Pancreas (tissue), 10 donors: ENCODE data around the gene ZNF214. TPM values are rescaled to one million over a fixed set of nuclear protein-coding genes. Genes with fewer than 3 reads are reported as not detected.

Experiments
- ATAC-seq, 4 donors: fragments of 200-7000 bp; cut with Tn5 transposase; one replicate each; pipeline versions ENCODE4 v1.8.0 to v1.9.1; 2020; ENCODE audit warnings: mild to moderate bottlenecking in 4 of 4, moderate library complexity in 4 of 4
- DNase-seq, 6 donors: peaks; one replicate each; pipeline ENCODE4 v3.0.0-alpha.2; 2020
- FAIRE-seq: peaks from 2 replicates; lab custom pipeline; 2012; peaks lifted over from hg19 to GRCh38; lab: Jason Lieb, UNC
- H3K27ac ChIP-seq, 4 donors: fragments of 200-600 bp; sonication (generic); 1 replicate in 3 of 4; 2 replicates in 1 of 4; pipeline versions ENCODE4 v1.5.0 to v1.8.0; 2020
- H3K27me3 ChIP-seq, 4 donors: fragments of 200-600 bp; one replicate each; pipeline ENCODE4 v1.8.0; 2021
- H3K36me3 ChIP-seq, 3 donors: fragments of 200-600 bp; sonication (generic) in 1 of 3; one replicate each; pipeline versions ENCODE4 v1.5.0 to v1.8.0; 2020 to 2021
- H3K4me1 ChIP-seq, 3 donors: fragments of 200-600 bp; one replicate each; pipeline ENCODE4 v1.8.0; 2021
- H3K4me3 ChIP-seq, 4 donors: fragments of 200-600 bp; sonication (generic) in 2 of 4; one replicate each; pipeline versions ENCODE4 v1.5.0 to v1.8.0; 2020 to 2021
- H3K9me3 ChIP-seq, 4 donors: fragments of 200-600 bp; one replicate each; pipeline ENCODE4 v1.8.0; 2021
- CTCF ChIP-seq, 4 donors: fragments of 200-600 bp; sonication (generic) in 3 of 4; IDR thresholded peaks; one replicate each; pipeline versions ENCODE4 v1.5.0 to v1.8.0; 2021; ENCODE audit warnings: antibody characterized with exemption in 4 of 4
- WGBS, 2 donors: extraction: QIAGEN DNeasy Blood & Tissue Kit; methylation state at CpG; one replicate each; pipeline ENCODE4 v1.1.7; 2013; 5-methylcytosine and 5-hydroxymethylcytosine counted together
- intact Hi-C, 3 donors: fragments of 100-400 bp; cut with DNase I; formaldehyde crosslinking; loops; one replicate each; pipeline versions ENCODE4 v1.11.1 to v1.14.2; 2022
- polyA plus RNA-seq, 2 donors: library from polyadenylated mRNA; stranded (reverse); fragments of 200-250 nt; gene quantifications; one replicate each; pipeline ENCODE4 v1.2.3, GENCODE V29; 2013
- total RNA-seq, 6 donors: library from RNA; stranded (reverse); fragmentation: NEBNext Ultra II Directional in 4 of 6; extraction: Animal tissue kit (Norgen Biotek cat#: 25700) in 4 of 6; gene quantifications; one replicate each; pipeline versions ENCODE4 v1.2.1 to v1.2.4, GENCODE V29; 2021 to 2023
- donor health status: healthy with polysubstance abuse.
- donor health status: DM: no; HTN: no; CAD: no; lungs with moderate emphysema.
- donor health status: DM: no; HTN: no; CAD: no.
- donor health status: control.
- donor health status: control.
- donor health status: Bipolar disorder and iron deficiency.
- donor health status: DM: yes; HTN: yes; CAD: no.
- donor health status: DM: no; HTN: no; CAD: no.
- donor health status: DM: no; HTN: no; CAD: no.
- donor health status: DM: yes; HTN: yes; CAD: no.

The ZNF214 gene
- total and polyA plus RNA-seq, 8 donors: 0.34 to 4.3 (median 1.4) TPM

GRCh38 chr11:7056828-7057513 lies 36.8 kb upstream of the ZNF214 start:
- Histone ChIP-seq H3K9me3 (no peaks in the 10 kb centered on the region), H3K27ac (no peak overlapping the region), H3K36me3 (no peaks in the 10 kb centered on the region), H3K27me3 (no peaks in the 10 kb centered on the region), H3K4me3 (no peak overlapping the region), H3K4me1 (no peaks in the 10 kb centered on the region)
- DNase-seq (no peak), ATAC-seq (no peak), FAIRE-seq (no peak)
- TF ChIP-seq CTCF (IDR thresholded peaks at IDR 0.05): no peak
- 70 to 80% methylated on average over 6 of the region's 6 CpGs for WGBS, 2 donors
- intact Hi-C loops: no loop called here

DNA sequence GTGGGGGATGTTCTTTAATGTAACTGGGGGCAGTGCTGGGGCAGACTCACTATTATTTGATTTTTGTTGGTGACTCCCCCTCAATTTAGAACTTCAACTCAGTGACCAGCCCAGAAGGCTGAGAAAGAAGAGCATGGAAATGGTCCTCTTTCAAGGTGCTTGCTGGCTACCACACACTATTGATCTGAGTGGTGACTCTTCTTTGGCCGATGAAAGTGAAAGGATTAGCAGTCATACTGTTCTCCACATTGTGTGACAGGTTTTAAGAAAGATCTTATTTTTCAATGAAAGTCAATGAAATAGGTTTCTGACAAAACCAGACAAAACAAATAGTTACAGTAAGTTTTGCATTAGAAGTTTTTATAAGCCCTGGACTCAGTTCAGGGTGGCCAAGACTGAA lies 30.0 kb upstream of the ZNF214 start:
- FAIRE-seq: no peak

GRCh38 chr11:7046474-7047175 lies 26.5 kb upstream of the ZNF214 start:
- DNase-seq (no peak), ATAC-seq (no peak), FAIRE-seq (no peak)
- Histone ChIP-seq H3K4me3 (no peak overlapping the region), H3K4me1 (no peaks in the 10 kb centered on the region), H3K9me3 (no peaks in the 10 kb centered on the region), H3K27ac (no peak overlapping the region), H3K36me3 (no peaks in the 10 kb centered on the region), H3K27me3 (no peaks in the 10 kb centered on the region)
- intact Hi-C loops: no loop called here
- 54% methylated on average over 3 of the region's 3 CpGs for WGBS, 2 donors
- TF ChIP-seq CTCF (IDR thresholded peaks at IDR 0.05): no peak

More for the DNA sequence above, 30.0 kb upstream of the ZNF214 start:
- no peak for TF ChIP-seq CTCF (IDR thresholded peaks at IDR 0.05)
- DNase-seq (no peak), ATAC-seq (no peak)
- Histone ChIP-seq H3K27me3 (no peaks in the 10 kb centered on the region), H3K9me3 (no peaks in the 10 kb centered on the region), H3K4me1 (no peaks in the 10 kb centered on the region), H3K27ac (no peak overlapping the region), H3K36me3 (no peaks in the 10 kb centered on the region), H3K4me3 (no peak overlapping the region)
- WGBS, 2 donors: 78 to 91% methylated on average over 1 of the region's 1 CpG
- intact Hi-C loops: no loop called here

GRCh38 chr11:7034019-7034418 lies 13.9 kb upstream of the ZNF214 start:
- WGBS, 2 donors: 56 to 61% methylated on average over 6 of the region's 6 CpGs
- Histone ChIP-seq H3K27me3 (peaks cover 0 to 4% (median 0%) of the 10 kb centered on the region in 4 donors), H3K4me1 (no peaks in the 10 kb centered on the region), H3K4me3 (no peak overlapping the region), H3K9me3 (no peaks in the 10 kb centered on the region), H3K27ac (no peak overlapping the region), H3K36me3 (no peaks in the 10 kb centered on the region)
- DNase-seq: no peak
- TF ChIP-seq CTCF (IDR thresholded peaks at IDR 0.05): no peak
- no peak for ATAC-seq
- no peak for FAIRE-seq
- intact Hi-C loops: no loop called here

GRCh38 chr11:7032692-7033091 lies 12.5 kb upstream of the ZNF214 start:
- FAIRE-seq (no peak), DNase-seq (no peak), ATAC-seq (no peak)
- H3K4me3 ChIP-seq: no peak overlapping the region
- no peaks in the 10 kb centered on the region for H3K36me3 ChIP-seq
- no peak overlapping the region for H3K27ac ChIP-seq
- H3K9me3 ChIP-seq: no peaks in the 10 kb centered on the region
- no peaks in the 10 kb centered on the region for H3K4me1 ChIP-seq
- WGBS, 2 donors: 0 to 20% methylated on average over 1 of the region's 1 CpG
- intact Hi-C loops: no loop called here
- TF ChIP-seq CTCF (IDR thresholded peaks at IDR 0.05): no peak
- H3K27me3 ChIP-seq: peaks cover 0 to 4% (median 0%) of the 10 kb centered on the region in 4 donors
